ENCODE results near the gene TTC7B. TPM values are rescaled to one million over a fixed set of nuclear protein-coding genes. Genes with fewer than 3 reads are reported as not detected.
A peak's percentile ranks its signal among the peaks of the same experiment; 100 is the strongest.

Gene TTC7B
- total and polyA plus RNA-seq, 2 of the 13 experiments (the other 11 are each of a cell fraction or from before 2014, with no cell fraction given), result 1.3 to 3.2 TPM

DNA sequence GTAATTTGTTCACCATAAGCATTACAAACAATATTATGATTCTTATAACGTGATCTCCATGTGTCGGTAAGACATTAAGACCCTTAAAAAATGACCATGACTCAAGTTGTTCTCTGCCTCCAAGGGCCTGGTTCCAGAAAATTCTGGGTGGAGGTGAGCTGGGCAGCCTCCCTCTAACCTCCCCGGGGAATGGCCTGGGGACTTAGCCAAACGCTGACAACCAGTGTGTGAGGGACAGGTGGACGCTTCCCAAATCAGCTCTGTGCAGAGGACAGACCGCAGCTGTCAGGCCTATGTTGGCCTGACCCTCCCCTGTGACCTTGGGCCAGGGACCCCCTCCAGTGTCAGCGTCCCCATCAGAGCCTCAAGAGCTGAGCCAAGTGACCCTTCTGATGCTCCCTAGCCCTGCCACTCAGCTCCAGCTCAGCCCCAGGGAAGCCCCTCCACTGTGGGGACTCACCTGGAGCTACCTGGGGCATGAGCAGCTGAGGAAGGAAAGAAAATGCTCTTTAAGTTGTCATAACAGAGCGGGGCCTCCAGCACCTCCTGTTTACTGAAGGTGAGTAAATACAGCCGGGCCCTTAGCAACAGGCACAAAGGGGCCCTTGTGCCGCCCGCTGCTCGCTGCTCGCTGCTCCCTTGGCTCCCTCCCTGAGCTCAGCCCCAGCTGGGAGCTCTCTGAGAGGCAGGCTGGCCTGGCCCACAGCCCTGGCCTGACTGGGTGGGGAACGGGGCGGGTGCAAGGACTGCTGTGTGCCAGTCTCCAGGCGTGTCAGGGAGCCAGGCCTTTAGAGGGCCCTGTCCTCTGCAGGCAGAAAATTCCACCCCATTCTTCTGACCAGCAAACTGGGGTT is 302.8 kb downstream of the TTC7B start (continued):
- TF ChIP-seq, protein P1, sequence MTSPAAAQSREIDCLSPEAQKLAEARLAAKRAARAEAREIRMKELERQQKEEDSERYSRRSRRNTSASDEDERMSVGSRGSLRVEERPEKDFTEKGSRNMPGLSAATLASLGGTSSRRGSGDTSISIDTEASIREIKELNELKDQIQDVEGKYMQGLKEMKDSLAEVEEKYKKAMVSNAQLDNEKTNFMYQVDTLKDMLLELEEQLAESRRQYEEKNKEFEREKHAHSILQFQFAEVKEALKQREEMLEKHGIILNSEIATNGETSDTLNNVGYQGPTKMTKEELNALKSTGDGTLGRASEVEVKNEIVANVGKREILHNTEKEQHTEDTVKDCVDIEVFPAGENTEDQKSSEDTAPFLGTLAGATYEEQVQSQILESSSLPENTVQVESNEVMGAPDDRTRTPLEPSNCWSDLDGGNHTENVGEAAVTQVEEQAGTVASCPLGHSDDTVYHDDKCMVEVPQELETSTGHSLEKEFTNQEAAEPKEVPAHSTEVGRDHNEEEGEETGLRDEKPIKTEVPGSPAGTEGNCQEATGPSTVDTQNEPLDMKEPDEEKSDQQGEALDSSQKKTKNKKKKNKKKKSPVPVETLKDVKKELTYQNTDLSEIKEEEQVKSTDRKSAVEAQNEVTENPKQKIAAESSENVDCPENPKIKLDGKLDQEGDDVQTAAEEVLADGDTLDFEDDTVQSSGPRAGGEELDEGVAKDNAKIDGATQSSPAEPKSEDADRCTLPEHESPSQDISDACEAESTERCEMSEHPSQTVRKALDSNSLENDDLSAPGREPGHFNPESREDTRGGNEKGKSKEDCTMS (CRISPR knock-in tag; conservative IDR thresholded peaks at IDR 0.05), result no peak
- TF ChIP-seq HDAC2 (CRISPR knock-in tag; IDR thresholded peaks at IDR 0.05), result peak; percentile 93
- no peak for TF ChIP-seq ZNF549 (CRISPR knock-in tag; IDR thresholded peaks at IDR 0.05)
- TF ChIP-seq, protein P2, sequence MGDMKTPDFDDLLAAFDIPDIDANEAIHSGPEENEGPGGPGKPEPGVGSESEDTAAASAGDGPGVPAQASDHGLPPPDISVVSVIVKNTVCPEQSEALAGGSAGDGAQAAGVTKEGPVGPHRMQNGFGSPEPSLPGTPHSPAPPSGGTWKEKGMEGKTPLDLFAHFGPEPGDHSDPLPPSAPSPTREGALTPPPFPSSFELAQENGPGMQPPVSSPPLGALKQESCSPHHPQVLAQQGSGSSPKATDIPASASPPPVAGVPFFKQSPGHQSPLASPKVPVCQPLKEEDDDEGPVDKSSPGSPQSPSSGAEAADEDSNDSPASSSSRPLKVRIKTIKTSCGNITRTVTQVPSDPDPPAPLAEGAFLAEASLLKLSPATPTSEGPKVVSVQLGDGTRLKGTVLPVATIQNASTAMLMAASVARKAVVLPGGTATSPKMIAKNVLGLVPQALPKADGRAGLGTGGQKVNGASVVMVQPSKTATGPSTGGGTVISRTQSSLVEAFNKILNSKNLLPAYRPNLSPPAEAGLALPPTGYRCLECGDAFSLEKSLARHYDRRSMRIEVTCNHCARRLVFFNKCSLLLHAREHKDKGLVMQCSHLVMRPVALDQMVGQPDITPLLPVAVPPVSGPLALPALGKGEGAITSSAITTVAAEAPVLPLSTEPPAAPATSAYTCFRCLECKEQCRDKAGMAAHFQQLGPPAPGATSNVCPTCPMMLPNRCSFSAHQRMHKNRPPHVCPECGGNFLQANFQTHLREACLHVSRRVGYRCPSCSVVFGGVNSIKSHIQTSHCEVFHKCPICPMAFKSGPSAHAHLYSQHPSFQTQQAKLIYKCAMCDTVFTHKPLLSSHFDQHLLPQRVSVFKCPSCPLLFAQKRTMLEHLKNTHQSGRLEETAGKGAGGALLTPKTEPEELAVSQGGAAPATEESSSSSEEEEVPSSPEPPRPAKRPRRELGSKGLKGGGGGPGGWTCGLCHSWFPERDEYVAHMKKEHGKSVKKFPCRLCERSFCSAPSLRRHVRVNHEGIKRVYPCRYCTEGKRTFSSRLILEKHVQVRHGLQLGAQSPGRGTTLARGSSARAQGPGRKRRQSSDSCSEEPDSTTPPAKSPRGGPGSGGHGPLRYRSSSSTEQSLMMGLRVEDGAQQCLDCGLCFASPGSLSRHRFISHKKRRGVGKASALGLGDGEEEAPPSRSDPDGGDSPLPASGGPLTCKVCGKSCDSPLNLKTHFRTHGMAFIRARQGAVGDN (CRISPR knock-in tag; IDR thresholded peaks at IDR 0.05), result peak; percentile 89
- TF ChIP-seq NFE2L1 (CRISPR knock-in tag; IDR thresholded peaks at IDR 0.05; ENCODE audit: borderline replicate concordance), result no peak
- no peak for TF ChIP-seq ZNF570 (CRISPR knock-in tag; IDR thresholded peaks at IDR 0.05; ENCODE audit: borderline replicate concordance)
- TF ChIP-seq ZNF788 (CRISPR knock-in tag; IDR thresholded peaks at IDR 0.05; ENCODE audit: borderline replicate concordance), result peak; percentile 84; the same call in 1 of the 2 replicates
- TF ChIP-seq ZNF24 (IDR thresholded peaks at IDR 0.05), result no peak
- TF ChIP-seq, protein P3, sequence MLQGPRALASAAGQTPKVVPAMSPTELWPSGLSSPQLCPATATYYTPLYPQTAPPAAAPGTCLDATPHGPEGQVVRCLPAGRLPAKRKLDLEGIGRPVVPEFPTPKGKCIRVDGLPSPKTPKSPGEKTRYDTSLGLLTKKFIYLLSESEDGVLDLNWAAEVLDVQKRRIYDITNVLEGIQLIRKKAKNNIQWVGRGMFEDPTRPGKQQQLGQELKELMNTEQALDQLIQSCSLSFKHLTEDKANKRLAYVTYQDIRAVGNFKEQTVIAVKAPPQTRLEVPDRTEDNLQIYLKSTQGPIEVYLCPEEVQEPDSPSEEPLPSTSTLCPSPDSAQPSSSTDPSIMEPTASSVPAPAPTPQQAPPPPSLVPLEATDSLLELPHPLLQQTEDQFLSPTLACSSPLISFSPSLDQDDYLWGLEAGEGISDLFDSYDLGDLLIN (CRISPR knock-in tag; IDR thresholded peaks at IDR 0.05; ENCODE audit: borderline replicate concordance), result no peak
- TF ChIP-seq ZNF678 (CRISPR knock-in tag; IDR thresholded peaks at IDR 0.05), result no peak
- peak; percentile 55; the same call in 1 of the 2 replicates for TF ChIP-seq ZNF567 (CRISPR knock-in tag; IDR thresholded peaks at IDR 0.05; ENCODE audit: borderline replicate concordance)
- TF ChIP-seq MBD4 (IDR thresholded peaks at IDR 0.05; ENCODE audit: borderline replicate concordance, low read length), result no peak
- TF ChIP-seq, protein P4, sequence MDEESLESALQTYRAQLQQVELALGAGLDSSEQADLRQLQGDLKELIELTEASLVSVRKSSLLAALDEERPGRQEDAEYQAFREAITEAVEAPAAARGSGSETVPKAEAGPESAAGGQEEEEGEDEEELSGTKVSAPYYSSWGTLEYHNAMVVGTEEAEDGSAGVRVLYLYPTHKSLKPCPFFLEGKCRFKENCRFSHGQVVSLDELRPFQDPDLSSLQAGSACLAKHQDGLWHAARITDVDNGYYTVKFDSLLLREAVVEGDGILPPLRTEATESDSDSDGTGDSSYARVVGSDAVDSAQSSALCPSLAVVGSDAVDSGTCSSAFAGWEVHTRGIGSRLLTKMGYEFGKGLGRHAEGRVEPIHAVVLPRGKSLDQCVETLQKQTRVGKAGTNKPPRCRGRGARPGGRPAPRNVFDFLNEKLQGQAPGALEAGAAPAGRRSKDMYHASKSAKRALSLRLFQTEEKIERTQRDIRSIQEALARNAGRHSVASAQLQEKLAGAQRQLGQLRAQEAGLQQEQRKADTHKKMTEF (CRISPR knock-in tag; IDR thresholded peaks at IDR 0.05), result peak; percentile 81
- TF ChIP-seq ERF (CRISPR knock-in tag; IDR thresholded peaks at IDR 0.05), result no peak
- TF ChIP-seq, protein P5, sequence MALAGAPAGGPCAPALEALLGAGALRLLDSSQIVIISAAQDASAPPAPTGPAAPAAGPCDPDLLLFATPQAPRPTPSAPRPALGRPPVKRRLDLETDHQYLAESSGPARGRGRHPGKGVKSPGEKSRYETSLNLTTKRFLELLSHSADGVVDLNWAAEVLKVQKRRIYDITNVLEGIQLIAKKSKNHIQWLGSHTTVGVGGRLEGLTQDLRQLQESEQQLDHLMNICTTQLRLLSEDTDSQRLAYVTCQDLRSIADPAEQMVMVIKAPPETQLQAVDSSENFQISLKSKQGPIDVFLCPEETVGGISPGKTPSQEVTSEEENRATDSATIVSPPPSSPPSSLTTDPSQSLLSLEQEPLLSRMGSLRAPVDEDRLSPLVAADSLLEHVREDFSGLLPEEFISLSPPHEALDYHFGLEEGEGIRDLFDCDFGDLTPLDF (CRISPR knock-in tag; IDR thresholded peaks at IDR 0.05), result no peak
- TF ChIP-seq SKI (IDR thresholded peaks at IDR 0.05; ENCODE audit: partially characterized antibody), result peak; percentile 56
- TF ChIP-seq TRIM24 (CRISPR knock-in tag; IDR thresholded peaks at IDR 0.05), result no peak
- no peak for TF ChIP-seq RBFOX2 (IDR thresholded peaks at IDR 0.05; ENCODE audit: low read depth, low read length)
- no peak for TF ChIP-seq CEBPG (CRISPR knock-in tag; IDR thresholded peaks at IDR 0.05)
